HepG2 (cell line): ENCODE measurements around the gene SHISA5. TPM values are rescaled to one million over a fixed set of nuclear protein-coding genes. Genes with fewer than 3 reads are reported as not detected.

ENCODE experiments used
- CCAR2 ChIP-seq: fragments of 200-400 bp; formaldehyde crosslinking; optimal IDR thresholded peaks from 2 replicates; pipeline ENCODE3; 2018; ENCODE audit warnings: low read depth, mild to moderate bottlenecking, low read length, moderate library complexity
- HOXD1 ChIP-seq: sonication (generic); formaldehyde crosslinking; IDR thresholded peaks from 2 replicates; pipeline ENCODE4 v1.5.0; 2020; ENCODE audit warnings: missing genetic modification reagents
- JUN ChIP-seq: sonication (generic); formaldehyde crosslinking; IDR thresholded peaks from 2 replicates; pipeline ENCODE4 v1.4.0; 2020; ENCODE audit warnings: mild to moderate bottlenecking, missing genetic modification reagents
- LBX2 ChIP-seq: sonication (generic); formaldehyde crosslinking; IDR thresholded peaks from 2 replicates; pipeline ENCODE4 v1.5.0; 2020; ENCODE audit warnings: missing genetic modification reagents, mild to moderate bottlenecking, borderline replicate concordance
- PATZ1 ChIP-seq: sonication (generic); formaldehyde crosslinking; IDR thresholded peaks from 2 replicates; pipeline ENCODE4 v1.4.0; 2020; ENCODE audit warnings: missing genetic modification reagents
- RBM22 ChIP-seq: fragments of 200-400 bp; formaldehyde crosslinking; optimal IDR thresholded peaks from 2 replicates; pipeline ENCODE3; 2017; ENCODE audit warnings: mild to moderate bottlenecking, low read length, moderate library complexity
- TCF12 ChIP-seq, 2 experiments: fragments of 450-650 bp in 1 of 2; sonication (generic) in 1 of 2; formaldehyde crosslinking in 1 of 2; IDR thresholded peaks; 2 replicates each; pipeline versions ENCODE4 v1.6.1 to v1.8.0; 2017 to 2022; ENCODE audit warnings: antibody characterized with exemption in 1 of 2, mild to moderate bottlenecking in 1 of 2, missing genetic modification reagents in 1 of 2, moderate library complexity in 1 of 2
- ZBTB38 ChIP-seq: sonication (generic); formaldehyde crosslinking; IDR thresholded peaks from 2 replicates; pipeline ENCODE4 v1.5.1; 2020; ENCODE audit warnings: mild to moderate bottlenecking, missing genetic modification reagents
- ZFP36L1 ChIP-seq: sonication (generic); formaldehyde crosslinking; IDR thresholded peaks from 2 replicates; pipeline ENCODE4 v1.8.0; 2022; ENCODE audit warnings: mild to moderate bottlenecking, missing genetic modification reagents, moderate library complexity
- ZNF160 ChIP-seq: sonication (generic); formaldehyde crosslinking; IDR thresholded peaks from 2 replicates; pipeline ENCODE4 v1.8.0; 2022; ENCODE audit warnings: mild to moderate bottlenecking, inconsistent platforms, missing genetic modification reagents
- ZNF740 ChIP-seq: sonication (generic); formaldehyde crosslinking; IDR thresholded peaks from 2 replicates; pipeline ENCODE4 v1.4.0; 2020; ENCODE audit warnings: missing genetic modification reagents
- polyA plus RNA-seq, 8 experiments: library from polyadenylated mRNA; depleted of rRNA in 3 of 8; stranded (reverse) in 7 of 8; unstranded in 1 of 8; fragments of >200 nt; fragmentation: Illumina TruSeq in 4 of 8; extraction: Trizol in 4 of 8; gene quantifications; 2 replicates each; pipeline versions ENCODE4 v1.2.1 to v1.2.3, GENCODE V29; 2011 to 2016; ENCODE audit warnings: low read depth in 4 of 8, missing spikeins in 1 of 8, mixed read lengths in 1 of 8; ENCODE audit not compliant: insufficient read depth in 1 of 8
- total RNA-seq, 5 experiments: library from RNA; depleted of rRNA; stranded (reverse); fragments of >200 nt; fragmentation: Illumina TruSeq; extraction: Trizol; gene quantifications; 2 replicates each; pipeline ENCODE4 v1.2.3, GENCODE V29; 2016; ENCODE audit warnings: low read depth in 1 of 5

Gene SHISA5
- total and polyA plus RNA-seq, 2 of the 13 experiments (the other 11 are each of a cell fraction or from before 2014, with no cell fraction given), result 75.8 to 91.4 TPM

GRCh38 chr3:48428088-48428571 lies 75.8 kb downstream of the SHISA5 start (continued):
- TF ChIP-seq LBX2 (CRISPR knock-in tag) (0 out of 2 replicates have a peak, but pooled peaks have one; percentile 27), ZBTB38 (CRISPR knock-in tag) (0 out of 2 replicates have a peak, but pooled peaks have one; percentile 10), ZFP36L1 (CRISPR knock-in tag) (no peak), TCF12 (IDR thresholded peaks at IDR 0.05) (no peak), TCF12 (CRISPR knock-in tag; IDR thresholded peaks at IDR 0.05) (no peak), ZNF740 (peak; percentile 14; the same call in 1 of the 2 replicates), HOXD1 (CRISPR knock-in tag) (no peak), JUN (CRISPR knock-in tag) (no peak), ZNF160 (CRISPR knock-in tag) (0 out of 2 replicates have a peak, but pooled peaks have one; percentile 22), RBM22 (no peak), CCAR2 (no peak), PATZ1 (no peak)
